Measurements from ENCODE around the gene FAM217B.

FAM217B gene

GRCh38 chr20:59939052-59939878, 924 bp upstream of the FAM217B start:
- no peak for TF ChIP-seq CTCF (IDR thresholded peaks at IDR 0.05; ENCODE audit: extremely low read depth, missing control alignments)
- no peak for DNase-seq (ENCODE audit: low spot score)

GRCh38 chr20:59939879-59940128, 385 bp upstream of the FAM217B start:
- DNase-seq (ENCODE audit: low spot score), result no peak
- TF ChIP-seq CTCF (IDR thresholded peaks at IDR 0.05; ENCODE audit: extremely low read depth, missing control alignments), result no peak

- no peak for DNase-seq (ENCODE audit: low spot score)
- no peak for TF ChIP-seq CTCF (IDR thresholded peaks at IDR 0.05; ENCODE audit: extremely low read depth, missing control alignments)
Observed at GRCh38 chr20:59940956-59941294, 736 bp downstream of the FAM217B start.

GRCh38 chr20:59942245-59942644, 2.1 kb downstream of the FAM217B start:
- TF ChIP-seq CTCF (IDR thresholded peaks at IDR 0.05; ENCODE audit: extremely low read depth, missing control alignments), result no peak

GRCh38 chr20:59944726-59945125, 4.5 kb downstream of the FAM217B start:
- TF ChIP-seq CTCF (IDR thresholded peaks at IDR 0.05; ENCODE audit: extremely low read depth, missing control alignments), result no peak
- DNase-seq (ENCODE audit: low spot score), result no peak

More at GRCh38 chr20:59942245-59942644, 2.1 kb downstream of the FAM217B start:
- DNase-seq (ENCODE audit: low spot score), result no peak

GRCh38 chr20:59945175-59945574, 5.0 kb downstream of the FAM217B start:
- no peak for DNase-seq (ENCODE audit: low spot score)
- TF ChIP-seq CTCF (IDR thresholded peaks at IDR 0.05; ENCODE audit: extremely low read depth, missing control alignments), result no peak

GRCh38 chr20:59945731-59946130, 5.5 kb downstream of the FAM217B start:
- no peak for TF ChIP-seq CTCF (IDR thresholded peaks at IDR 0.05; ENCODE audit: extremely low read depth, missing control alignments)
- DNase-seq (ENCODE audit: low spot score), result no peak
